ENCODE data around the gene TMEM267.
"Not testable (repeated sequence)": the region's sequence is repeated elsewhere in the genome, so short reads cannot be mapped to it uniquely, and the experiment has no call there.

TMEM267 gene, protein sequence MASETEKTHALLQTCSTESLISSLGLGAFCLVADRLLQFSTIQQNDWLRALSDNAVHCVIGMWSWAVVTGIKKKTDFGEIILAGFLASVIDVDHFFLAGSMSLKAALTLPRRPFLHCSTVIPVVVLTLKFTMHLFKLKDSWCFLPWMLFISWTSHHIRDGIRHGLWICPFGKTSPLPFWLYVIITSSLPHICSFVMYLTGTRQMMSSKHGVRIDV

GRCh38 chr5:43483298-43484105, at the start of gene TMEM267:
TSS of gene TMEM267 (minus strand) at chr5:43483865. CDS start at chr5:43453969, 29,896 bp downstream.
- DNase-seq, result peak; percentile 94

DNA sequence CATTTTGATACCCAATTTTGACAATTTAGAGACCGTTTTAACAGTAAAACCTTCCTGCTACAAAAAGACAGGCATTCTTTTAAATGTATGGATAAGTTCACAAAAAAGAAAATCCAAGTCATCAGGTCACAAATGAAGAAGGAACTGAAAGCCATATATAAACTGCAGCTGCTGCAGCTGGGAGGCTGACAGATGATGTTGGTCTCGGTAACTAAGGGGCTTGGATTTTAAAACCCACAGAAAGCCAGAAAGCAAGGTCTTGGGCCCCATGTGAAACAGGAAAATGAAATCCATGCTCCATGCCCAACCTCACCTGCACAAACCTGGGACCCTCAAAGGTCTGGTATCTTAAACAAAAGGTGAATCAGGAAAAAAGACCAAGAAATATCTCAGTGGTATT, 47.0 kb upstream of the TMEM267 start:
- DNase-seq, result no peak

GRCh38 chr5:43523662-43524072, 40.0 kb upstream of the TMEM267 start:
- no peak for DNase-seq

DNA sequence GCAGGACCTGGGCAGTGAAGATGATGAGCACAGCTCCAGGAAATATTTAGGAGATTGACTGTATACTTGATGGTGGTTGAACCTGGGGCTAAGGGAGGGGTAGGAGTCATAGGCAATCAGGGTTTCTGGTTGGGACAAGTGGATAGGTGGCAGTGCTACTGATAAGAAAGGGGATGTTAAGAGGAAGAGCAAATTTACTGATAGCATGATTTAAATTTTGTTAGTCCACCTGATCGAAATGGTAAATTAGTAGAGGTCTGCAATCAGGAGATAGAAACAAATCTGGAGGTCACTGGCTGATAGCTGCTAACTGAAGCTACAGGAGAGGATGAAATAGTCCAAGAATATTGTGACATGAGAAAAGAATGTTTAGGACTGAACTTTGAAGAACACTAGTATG, 37.0 kb upstream of the TMEM267 start:
- no peak for DNase-seq

DNA sequence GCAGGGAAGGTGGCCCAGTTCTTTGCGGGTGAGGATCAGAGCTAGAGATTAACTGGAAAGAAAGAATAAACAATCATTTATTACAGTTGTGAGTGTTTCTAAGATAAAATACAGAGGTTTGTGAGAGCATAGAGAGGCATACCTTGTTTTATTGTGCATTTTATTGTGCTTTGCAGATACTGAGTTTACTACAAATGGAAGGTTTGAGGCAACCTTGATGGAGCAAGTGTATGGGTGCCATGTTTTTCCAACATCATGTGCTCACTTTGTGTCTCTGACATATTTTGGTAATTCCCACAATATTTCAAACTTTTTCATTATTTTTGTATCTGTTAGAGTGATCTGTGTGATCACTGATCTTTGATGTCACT, 32.0 kb upstream of the TMEM267 start:
- DNase-seq, result no peak

- DNase-seq, result peak; percentile 99
Measured at GRCh38 chr5:43514816-43515677, 31.4 kb upstream of the TMEM267 start, which contains the start of gene C5orf34. TSS of gene C5orf34 (minus strand) at chr5:43515148. CDS start at chr5:43509339, 5,809 bp downstream.

DNA sequence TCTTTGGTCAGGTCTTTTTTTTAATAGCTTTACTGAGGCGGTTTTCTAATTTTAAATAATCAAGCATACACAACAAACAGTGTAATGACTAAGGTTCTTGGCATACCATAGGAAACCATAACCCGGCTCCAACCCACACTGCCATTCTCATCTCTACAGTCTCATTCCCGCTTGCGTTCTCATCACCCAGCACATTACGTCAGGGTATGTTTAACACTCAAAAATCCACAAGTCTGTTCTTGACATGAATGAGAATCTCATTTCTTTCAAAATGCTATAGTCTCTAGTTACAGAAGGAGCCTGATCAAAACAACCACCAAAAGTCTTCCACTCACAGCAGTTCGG, 30.8 kb upstream of the TMEM267 start:
- DNase-seq, result no peak

- peak; percentile 29 for DNase-seq
Measured at GRCh38 chr5:43514025-43514424, 30.4 kb upstream of the TMEM267 start.

GRCh38 chr5:43511062-43511461, 27.4 kb upstream of the TMEM267 start:
- DNase-seq, result not testable (repeated sequence)

DNA sequence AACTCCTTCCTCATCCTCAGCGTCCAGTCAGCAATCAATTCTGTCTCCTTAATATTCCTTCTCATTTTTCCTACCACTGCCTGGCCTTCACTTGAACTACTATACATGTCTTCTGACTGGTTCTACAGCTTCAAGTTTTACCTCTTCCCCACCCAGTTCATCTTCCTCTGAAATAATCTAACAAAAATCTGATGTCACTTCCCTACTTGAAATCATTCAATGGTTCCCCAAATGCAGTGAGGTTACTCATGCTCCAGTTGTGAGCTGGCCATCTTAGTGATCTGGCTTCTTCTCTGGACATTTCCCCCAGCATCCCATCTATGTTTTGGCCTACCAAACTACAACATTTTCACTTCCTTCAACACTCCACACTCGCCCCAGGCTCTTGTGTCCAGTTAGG, 14.9 kb upstream of the TMEM267 start:
- DNase-seq, result no peak

GRCh38 chr5:43497311-43498104, 13.8 kb upstream of the TMEM267 start:
- no peak for DNase-seq

GRCh38 chr5:43491326-43491725, 7.7 kb upstream of the TMEM267 start:
- no peak for DNase-seq

- no peak for DNase-seq
Measured at GRCh38 chr5:43486353-43486752, 2.7 kb upstream of the TMEM267 start.

- DNase-seq, result peak; percentile 11
Measured at GRCh38 chr5:43485406-43485805, 1.7 kb upstream of the TMEM267 start.

DNA sequence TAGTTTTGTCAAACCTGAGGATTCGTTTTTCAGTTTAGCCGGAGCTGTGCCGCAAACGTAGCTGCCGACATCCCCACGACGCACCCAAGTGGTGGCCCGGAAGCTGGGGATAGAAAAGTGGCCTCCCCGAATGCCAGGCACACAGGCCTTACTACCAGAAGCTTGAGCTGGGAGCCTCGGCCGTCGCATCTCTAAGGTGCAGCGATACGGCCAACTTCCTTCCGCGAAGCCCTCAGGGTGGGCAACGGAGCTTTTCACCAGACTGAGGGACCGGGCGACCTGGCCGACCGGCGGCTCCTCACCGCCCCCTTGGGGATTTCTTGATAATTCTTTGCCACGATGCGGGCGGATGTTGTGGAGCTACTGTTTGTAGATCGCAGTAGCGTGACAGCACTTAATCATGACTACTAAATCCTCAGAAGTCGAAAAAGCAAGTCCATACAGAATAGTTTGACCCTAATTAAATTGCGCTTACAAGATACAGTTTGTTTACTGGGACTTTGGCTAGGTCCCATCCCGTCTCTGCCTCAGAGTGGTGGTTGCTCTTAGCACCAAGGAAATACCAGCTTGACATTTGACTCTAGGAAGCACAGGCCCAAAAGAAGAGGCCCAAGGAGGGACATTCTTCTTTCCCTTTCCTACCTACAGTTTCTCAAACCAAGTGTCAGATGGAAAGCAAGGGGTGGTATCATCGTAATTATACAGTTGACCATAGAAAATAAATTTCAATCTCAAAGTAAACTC, 613 bp upstream of the TMEM267 start:
- peak; percentile 89 for DNase-seq

DNA sequence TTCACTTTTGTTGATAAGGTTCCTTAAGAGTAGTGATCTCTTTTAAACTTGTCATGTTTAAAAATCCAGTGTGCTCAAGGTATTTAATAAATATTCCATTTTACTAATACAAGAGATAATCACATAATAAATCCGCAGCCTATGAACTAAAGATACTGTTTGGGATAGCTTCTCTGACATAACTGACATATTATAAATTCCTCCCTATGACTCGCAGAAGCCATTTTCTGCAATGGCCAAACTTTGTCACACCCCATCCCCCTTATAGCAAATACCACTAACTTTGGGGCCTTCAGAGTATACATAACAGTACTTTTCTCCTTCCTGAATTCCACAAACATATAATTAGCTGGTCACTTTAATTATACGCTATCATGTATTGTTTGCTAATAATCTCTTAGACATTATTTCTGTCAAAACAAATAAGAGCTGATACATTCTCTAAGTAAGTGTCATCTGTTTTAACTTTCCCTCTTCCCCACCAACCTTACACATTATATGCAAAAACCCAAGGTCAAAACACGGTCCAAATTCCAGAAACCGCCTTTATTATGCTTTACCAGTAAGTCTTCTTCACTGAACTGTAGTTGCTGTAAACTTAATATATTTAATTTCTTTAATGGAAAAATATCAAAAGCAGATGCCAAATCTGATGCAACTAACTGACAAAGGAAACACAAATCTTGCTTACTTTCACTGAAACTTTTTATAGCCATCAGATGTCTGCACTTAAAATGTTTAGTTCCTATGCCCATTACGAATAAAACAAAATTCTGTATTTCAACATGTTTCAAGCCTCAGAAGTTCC, 971 bp downstream of the TMEM267 start:
- no peak for DNase-seq

- DNase-seq, result no peak
Measured at GRCh38 chr5:43469671-43470391, 13.8 kb downstream of the TMEM267 start.

DNA sequence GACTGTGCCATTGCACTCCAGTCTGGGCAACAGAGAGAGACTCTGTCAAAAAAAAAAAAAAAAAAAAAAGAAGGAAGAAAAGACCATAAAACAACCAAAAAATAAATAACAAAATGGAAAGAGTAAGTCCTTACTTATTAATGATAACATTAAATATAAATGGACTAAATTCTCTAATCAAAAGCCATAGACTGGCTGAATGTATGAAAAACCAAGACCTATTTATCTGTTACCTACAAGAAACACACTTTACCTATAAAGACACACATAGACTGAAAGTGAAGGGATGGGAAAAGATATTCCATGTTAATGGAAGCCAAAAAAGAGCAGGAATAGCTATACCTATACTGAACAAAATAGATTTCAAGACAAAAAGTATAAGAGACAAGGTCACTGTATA, 16.6 kb downstream of the TMEM267 start:
- no peak for DNase-seq

- not testable (repeated sequence) for DNase-seq
Measured at GRCh38 chr5:43465455-43465854, 18.2 kb downstream of the TMEM267 start.

DNA sequence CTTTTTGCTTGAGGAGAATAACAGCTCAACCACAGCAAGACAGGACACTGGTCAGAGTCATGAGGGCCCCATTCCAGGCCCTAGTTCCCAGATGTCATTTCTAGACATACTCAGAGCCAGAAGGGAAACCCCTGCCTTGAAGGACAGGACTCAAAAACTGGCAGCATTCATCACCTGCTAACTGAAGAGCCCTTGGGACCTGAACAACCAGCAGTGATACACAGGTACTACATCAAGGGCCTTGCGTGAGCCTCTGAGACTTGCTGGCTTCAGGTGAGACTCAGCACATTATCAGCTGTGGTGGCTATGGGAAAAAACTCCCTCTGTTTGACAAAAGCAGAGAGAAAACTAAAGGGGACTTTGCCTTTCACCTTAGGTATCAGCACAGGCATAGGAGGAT, 22.6 kb downstream of the TMEM267 start:
- no peak for DNase-seq
